ENCODE results near the gene FAM174B.

FAM174B gene

GRCh38 chr15:92569778-92570177 lies 85.8 kb downstream of the FAM174B start:
- no peak for DNase-seq (ENCODE audit: low spot score)

Measured in left forelimb (tissue), 1 donor.